Ectodermal cell (in vitro differentiated cells): ENCODE results near the gene CFAP298.

Experiments
- H3K27ac ChIP-seq: 2 replicates; pipeline ENCODE4 v1.7.0; 2013; ENCODE audit warnings: mild to moderate bottlenecking, low read depth, low read length; ENCODE audit not compliant: insufficient read depth, poor library complexity, severe bottlenecking
- H3K27me3 ChIP-seq: 2 replicates; pipeline ENCODE4 v1.7.0; 2013; ENCODE audit warnings: mild to moderate bottlenecking, low read length; ENCODE audit not compliant: insufficient read depth, control insufficient read depth, poor library complexity, severe bottlenecking
- H3K36me3 ChIP-seq: one replicate; pipeline ENCODE4 v1.7.0; 2013; ENCODE audit warnings: low read length; ENCODE audit not compliant: control insufficient read depth, insufficient read depth
- H3K4me1 ChIP-seq: one replicate; pipeline ENCODE4 v1.7.0; 2013; ENCODE audit warnings: low read length; ENCODE audit not compliant: control insufficient read depth, insufficient read depth
- H3K4me3 ChIP-seq: 2 replicates; pipeline ENCODE4 v1.7.0; 2013; ENCODE audit warnings: low read depth, low read length, control low read depth; ENCODE audit not compliant: insufficient read depth
- H3K9me3 ChIP-seq: 2 replicates; pipeline ENCODE4 v1.7.0; 2013; ENCODE audit warnings: mild to moderate bottlenecking, low read length, moderate library complexity; ENCODE audit not compliant: control insufficient read depth
- WGBS, 2 experiments: methylation state at CpG; one replicate each; pipeline ENCODE4 v1.1.7; 2013; ENCODE audit warnings: missing lambda C conversion rate in 2 of 2; 5-methylcytosine and 5-hydroxymethylcytosine counted together

CFAP298 gene

DNA sequence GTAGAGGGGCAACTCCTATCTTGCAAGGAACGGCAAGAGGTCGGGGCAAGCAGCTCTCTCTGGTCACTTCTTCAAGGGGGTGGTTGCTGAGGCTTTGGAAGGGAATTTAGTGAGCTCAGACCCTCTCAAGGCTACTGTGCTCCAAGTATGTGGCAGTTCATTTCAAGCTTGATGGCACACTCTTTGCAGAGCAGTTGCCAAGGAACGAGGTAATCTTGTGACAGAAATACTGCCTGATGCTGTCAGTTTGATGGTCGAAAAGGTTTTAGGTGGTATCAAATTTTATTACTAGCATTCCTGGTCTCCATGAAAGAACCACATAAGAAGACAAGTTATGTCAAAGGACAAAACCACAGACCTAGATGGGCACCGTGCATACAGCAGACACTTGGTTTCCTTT, 13.1 kb downstream of the CFAP298 start:
- no peak overlapping the region for H3K4me3 ChIP-seq
- peaks cover 6% of the 10 kb centered on the region for H3K4me1 ChIP-seq
- 96% methylated on average over 5 of the region's 5 CpGs for WGBS, 2 experiments
- no peak overlapping the region for H3K27ac ChIP-seq
- H3K27me3 ChIP-seq, result no peaks in the 10 kb centered on the region
- H3K9me3 ChIP-seq, result no peaks in the 10 kb centered on the region
- H3K36me3 ChIP-seq, result peaks cover 8% of the 10 kb centered on the region

- Histone ChIP-seq H3K27me3 (no peaks in the 10 kb centered on the region), H3K4me1 (no peaks in the 10 kb centered on the region), H3K27ac (no peak overlapping the region), H3K4me3 (no peak overlapping the region), H3K9me3 (no peaks in the 10 kb centered on the region), H3K36me3 (peaks cover 6% of the 10 kb centered on the region)
- WGBS, 2 experiments, result 91 to 96% methylated on average over 6 of the region's 6 CpGs
These were observed 15.0 kb downstream of the CFAP298 start for GRCh38 chr21:32597205-32597604.

- no peaks in the 10 kb centered on the region for H3K9me3 ChIP-seq
- H3K36me3 ChIP-seq, result no peaks in the 10 kb centered on the region
- 93 to 96% methylated on average over 11 of the region's 11 CpGs for WGBS, 2 experiments
- no peaks in the 10 kb centered on the region for H3K27me3 ChIP-seq
- H3K4me3 ChIP-seq, result no peak overlapping the region
- H3K27ac ChIP-seq, result no peak overlapping the region
- no peaks in the 10 kb centered on the region for H3K4me1 ChIP-seq
These were observed 16.7 kb downstream of the CFAP298 start for GRCh38 chr21:32595431-32595830.

DNA sequence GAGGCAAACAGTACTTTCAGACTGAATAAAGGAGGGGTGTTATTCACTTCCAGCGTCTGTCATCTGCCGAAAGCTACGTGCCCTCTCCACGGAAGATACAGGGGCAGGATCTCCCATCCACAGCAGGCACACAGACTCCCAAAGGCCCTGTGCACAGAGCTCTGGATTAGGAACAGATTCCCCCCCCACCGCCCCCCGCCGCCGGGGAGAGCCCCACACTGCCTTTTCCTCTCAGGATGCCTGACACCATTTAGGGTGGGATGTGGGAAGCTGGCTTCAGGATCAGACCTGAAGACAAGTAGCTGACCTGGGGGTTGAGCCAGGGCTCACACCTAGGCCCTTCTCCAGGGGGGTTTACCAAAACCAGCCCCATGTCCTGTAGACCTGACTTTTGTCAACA, 18.5 kb downstream of the CFAP298 start:
- Histone ChIP-seq H3K36me3 (no peaks in the 10 kb centered on the region), H3K9me3 (no peaks in the 10 kb centered on the region), H3K27ac (no peak overlapping the region), H3K4me1 (no peaks in the 10 kb centered on the region), H3K4me3 (no peak overlapping the region), H3K27me3 (no peaks in the 10 kb centered on the region)
- 91 to 94% methylated on average over 6 to 8 of the region's 8 CpGs for WGBS, 2 experiments

- no peak overlapping the region for H3K27ac ChIP-seq
- no peaks in the 10 kb centered on the region for H3K36me3 ChIP-seq
- no peaks in the 10 kb centered on the region for H3K9me3 ChIP-seq
- H3K4me1 ChIP-seq, result no peaks in the 10 kb centered on the region
- H3K27me3 ChIP-seq, result no peaks in the 10 kb centered on the region
- no peak overlapping the region for H3K4me3 ChIP-seq
- WGBS, 2 experiments, result 91 to 94% methylated on average over 10 of the region's 10 CpGs
These were observed 19.2 kb downstream of the CFAP298 start for GRCh38 chr21:32592929-32593502.

- Histone ChIP-seq H3K9me3 (no peaks in the 10 kb centered on the region), H3K4me3 (no peak overlapping the region), H3K27me3 (no peaks in the 10 kb centered on the region), H3K4me1 (no peaks in the 10 kb centered on the region), H3K36me3 (no peaks in the 10 kb centered on the region), H3K27ac (no peak overlapping the region)
- WGBS, 2 experiments, result 84% methylated on average over 4 of the region's 4 CpGs
These were observed 22.0 kb downstream of the CFAP298 start for GRCh38 chr21:32590130-32590529.

DNA sequence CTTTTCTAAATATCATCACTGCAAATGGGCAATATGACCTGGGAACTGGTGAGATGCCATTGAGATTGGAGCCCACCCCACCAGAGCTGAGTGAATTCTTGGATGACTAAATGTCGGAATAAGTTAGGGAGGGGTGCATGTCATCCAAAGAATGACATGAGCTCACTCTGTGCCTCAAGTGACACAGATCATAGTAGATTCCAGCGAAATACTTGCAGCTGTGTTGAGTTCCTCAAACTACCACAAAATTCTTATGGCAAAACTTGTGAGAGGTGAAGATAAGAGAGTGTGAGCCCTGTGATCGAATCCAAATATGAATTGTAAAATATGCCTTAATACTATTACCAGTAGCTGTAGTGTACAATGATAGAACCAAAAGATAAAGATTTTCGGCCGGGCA, 24.5 kb downstream of the CFAP298 start:
- H3K9me3 ChIP-seq, result no peaks in the 10 kb centered on the region
- no peaks in the 10 kb centered on the region for H3K4me1 ChIP-seq
- no peak overlapping the region for H3K4me3 ChIP-seq
- 92 to 95% methylated on average over 4 to 5 of the region's 5 CpGs for WGBS, 2 experiments
- H3K27me3 ChIP-seq, result no peaks in the 10 kb centered on the region
- no peak overlapping the region for H3K27ac ChIP-seq
- no peaks in the 10 kb centered on the region for H3K36me3 ChIP-seq

DNA sequence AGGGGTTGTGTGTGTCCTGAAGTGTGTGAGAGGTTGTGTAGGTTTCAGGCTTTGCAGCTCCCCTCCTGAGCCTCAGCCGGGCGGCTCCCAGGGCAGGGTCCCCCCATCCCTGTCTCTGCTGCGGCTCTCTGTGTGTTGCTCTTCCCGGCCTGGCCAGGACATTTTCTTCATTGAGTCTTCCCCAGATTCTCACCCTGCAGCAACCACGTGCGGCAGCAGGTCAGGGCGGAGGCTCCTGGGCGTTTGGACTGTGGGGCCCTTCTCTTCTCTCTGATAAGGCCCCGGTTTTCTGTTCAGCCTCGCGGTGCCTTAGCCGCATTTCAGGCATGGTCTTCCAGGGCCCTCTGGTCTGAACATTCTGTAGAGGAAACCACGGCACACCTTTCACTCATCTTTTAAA, 25.1 kb downstream of the CFAP298 start:
- WGBS, 2 experiments, result 91% methylated on average over 13 of the region's 13 CpGs
- no peaks in the 10 kb centered on the region for H3K27me3 ChIP-seq
- H3K4me3 ChIP-seq, result no peak overlapping the region
- H3K9me3 ChIP-seq, result no peaks in the 10 kb centered on the region
- no peaks in the 10 kb centered on the region for H3K4me1 ChIP-seq
- no peak overlapping the region for H3K27ac ChIP-seq
- no peaks in the 10 kb centered on the region for H3K36me3 ChIP-seq

- Histone ChIP-seq H3K4me1 (no peaks in the 10 kb centered on the region), H3K27me3 (no peaks in the 10 kb centered on the region), H3K4me3 (no peak overlapping the region), H3K36me3 (no peaks in the 10 kb centered on the region), H3K9me3 (no peaks in the 10 kb centered on the region), H3K27ac (no peak overlapping the region)
- WGBS, 2 experiments, result 91% methylated on average over 9 of the region's 9 CpGs
These were observed 26.2 kb downstream of the CFAP298 start for GRCh38 chr21:32585970-32586369.

DNA sequence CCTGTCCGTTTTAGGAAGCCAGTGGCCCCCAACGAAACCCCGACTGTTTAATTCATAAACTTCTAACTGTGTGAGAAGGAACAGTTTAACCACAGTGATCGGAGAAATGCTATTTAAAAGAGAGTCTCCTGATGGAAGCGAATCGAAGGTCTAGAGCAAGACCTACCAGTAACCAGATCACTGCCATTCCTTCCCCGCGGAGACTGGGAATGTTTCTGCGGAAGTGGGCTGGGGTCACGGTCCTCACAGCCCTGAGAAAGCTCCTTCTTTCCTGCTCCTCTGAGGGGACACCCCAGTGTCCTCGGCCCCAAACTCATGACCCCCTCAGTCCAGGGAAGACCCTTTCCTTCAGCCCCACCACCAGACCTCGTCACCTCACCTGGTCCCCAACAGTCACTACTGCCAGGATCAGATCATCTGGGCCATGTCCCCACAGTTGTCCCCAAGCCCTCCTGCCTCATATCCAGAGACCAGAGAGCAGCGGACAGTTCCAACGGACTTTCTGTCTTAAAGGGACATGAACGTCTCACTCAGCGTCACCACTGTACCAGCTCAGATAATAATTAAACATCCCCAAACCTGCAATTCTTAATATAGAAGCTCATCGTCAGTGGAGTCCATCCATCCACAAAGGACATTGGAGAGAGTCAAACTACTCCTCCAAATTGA, 27.0 kb downstream of the CFAP298 start, which contains the start of gene TCP10L:
Gene TCP10L, minus strand, starts transcription at position 482 of the 669 bp plus-strand sequence. CDS start 1,219 bp downstream, outside the sequence.
- 92% methylated on average over 17 of the region's 17 CpGs for WGBS, 2 experiments

More for the DNA sequence above, 27.0 kb downstream of the CFAP298 start, which contains the start of gene TCP10L:
- no peak within 1 kb of the TSS for H3K27ac ChIP-seq
- H3K9me3 ChIP-seq, result no peaks in the 10 kb centered on the region
- no peaks in the 10 kb centered on the region for H3K4me1 ChIP-seq
- H3K27me3 ChIP-seq, result no peaks in the 10 kb centered on the region
- H3K36me3 ChIP-seq, result no peaks in the 10 kb centered on the region
- no peak within 1 kb of the TSS for H3K4me3 ChIP-seq
